Hindlimb muscle (tissue), 1 donor: ENCODE measurements around the gene ANO1. TPM values are rescaled to one million over a fixed set of nuclear protein-coding genes. Genes with fewer than 3 reads are reported as not detected.

Source experiments
- DNase-seq: peaks from one replicate; pipeline ENCODE4 v3.0.0-alpha.2; 2013
- polyA plus RNA-seq: library from polyadenylated mRNA; unstranded; fragments of 120-200 nt; gene quantifications from one replicate; pipeline ENCODE4 v1.2.1, GENCODE V29; 2013; ENCODE audit not compliant: insufficient read length

Gene ANO1
- polyA plus RNA-seq, 1 donor = 5.5 TPM

- no peak for DNase-seq
These were observed 38.4 kb downstream of the ANO1 start for GRCh38 chr11:70116386-70117065.

GRCh38 chr11:70117567-70118145, 39.5 kb downstream of the ANO1 start:
- DNase-seq = no peak

GRCh38 chr11:70118642-70119041, 40.5 kb downstream of the ANO1 start:
- no peak for DNase-seq

GRCh38 chr11:70119502-70119901, 41.4 kb downstream of the ANO1 start:
- DNase-seq = no peak

- no peak for DNase-seq
These were observed 42.6 kb downstream of the ANO1 start for GRCh38 chr11:70120674-70121073.

- DNase-seq = no peak
These were observed 44.5 kb downstream of the ANO1 start for GRCh38 chr11:70122490-70123198.

GRCh38 chr11:70123711-70124110, 45.6 kb downstream of the ANO1 start:
- DNase-seq = no peak

- no peak for DNase-seq
These were observed 46.3 kb downstream of the ANO1 start for GRCh38 chr11:70124321-70125000.

- DNase-seq = no peak
These were observed 48.4 kb downstream of the ANO1 start for GRCh38 chr11:70126494-70126893.

DNA sequence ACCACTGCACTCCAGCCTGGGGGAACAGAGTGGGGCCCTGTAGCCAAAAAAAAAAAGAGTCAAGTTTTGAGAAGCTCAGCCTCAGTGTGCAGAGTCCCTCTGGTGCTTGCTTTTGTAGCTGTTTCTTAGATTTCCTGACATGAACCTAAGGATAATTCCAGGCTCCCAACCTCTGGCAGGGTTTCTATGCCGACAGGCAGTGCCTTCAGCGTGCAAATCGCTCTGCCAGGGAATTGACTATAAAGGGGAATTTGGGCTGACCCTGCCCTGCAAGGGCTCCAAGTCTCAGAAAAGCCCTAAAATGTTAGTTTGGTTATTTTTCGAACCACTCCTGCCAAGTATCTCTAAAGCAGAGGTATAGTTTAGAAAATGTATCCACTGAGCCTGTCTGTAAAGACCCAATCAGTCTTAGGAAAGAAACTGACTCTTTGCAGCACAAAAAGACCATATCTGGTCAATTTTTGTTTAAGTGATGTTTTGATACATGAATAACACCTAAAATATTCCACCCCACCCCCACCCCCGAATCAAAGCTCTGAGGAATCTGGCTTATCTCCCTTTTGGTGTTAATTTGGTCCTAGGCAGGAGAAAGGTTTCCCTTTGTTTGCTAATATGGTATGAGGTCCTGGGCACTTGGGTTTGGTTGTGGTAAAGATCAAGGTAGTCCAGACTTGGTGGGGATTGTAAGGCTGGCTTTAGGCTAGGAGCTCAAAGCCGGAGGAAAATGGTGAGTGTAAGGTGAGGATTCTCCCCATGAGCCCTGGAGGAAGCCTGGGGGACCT, 49.7 kb downstream of the ANO1 start:
- no peak for DNase-seq

GRCh38 chr11:70128435-70128906, 50.4 kb downstream of the ANO1 start:
- DNase-seq = no peak

DNA sequence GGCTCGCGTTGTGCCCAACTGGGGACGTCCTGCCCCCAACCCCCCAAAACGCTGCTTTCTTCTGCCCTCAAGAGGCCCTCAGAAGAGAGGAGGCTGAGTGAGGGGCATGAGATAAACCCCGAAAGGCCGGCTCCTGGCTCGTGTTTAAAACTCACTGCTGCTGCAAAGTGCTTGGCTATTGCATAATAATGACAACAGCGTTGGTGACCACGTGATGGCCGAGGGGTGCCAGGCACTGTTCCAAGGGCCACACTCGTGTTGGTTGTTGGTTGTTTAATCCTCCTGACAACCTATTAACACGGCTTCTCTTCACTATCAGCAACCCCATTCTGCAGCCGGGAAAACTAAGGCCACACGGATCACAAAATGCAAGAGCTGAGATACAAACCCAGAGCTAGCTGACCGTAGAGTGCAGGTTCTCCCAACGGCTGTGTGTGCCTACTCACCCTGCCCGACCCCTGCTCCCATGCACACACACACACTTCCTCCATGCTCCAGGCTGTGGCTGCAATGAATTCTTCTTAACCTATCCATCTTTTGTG, 51.0 kb downstream of the ANO1 start:
- DNase-seq = no peak

DNA sequence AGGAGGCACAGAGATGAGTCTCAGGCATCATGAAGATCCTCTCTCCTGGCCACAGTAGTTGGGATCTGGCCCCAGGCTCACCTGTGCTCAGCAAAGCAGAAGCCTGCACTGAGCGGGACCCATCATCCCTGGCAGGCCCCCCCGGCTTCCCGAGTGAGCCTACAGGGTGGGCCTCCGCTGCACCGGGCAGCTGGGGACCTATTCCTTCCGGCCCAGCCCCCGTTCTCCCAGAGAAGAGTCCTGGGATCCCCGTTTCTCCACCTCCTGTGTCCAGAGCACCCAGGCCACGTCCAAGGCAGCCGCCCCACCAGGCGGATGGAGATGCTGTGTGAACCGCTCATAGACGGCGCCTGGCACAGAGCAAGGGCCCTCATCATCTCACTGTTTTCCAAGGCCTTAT, 52.5 kb downstream of the ANO1 start:
- no peak for DNase-seq

DNA sequence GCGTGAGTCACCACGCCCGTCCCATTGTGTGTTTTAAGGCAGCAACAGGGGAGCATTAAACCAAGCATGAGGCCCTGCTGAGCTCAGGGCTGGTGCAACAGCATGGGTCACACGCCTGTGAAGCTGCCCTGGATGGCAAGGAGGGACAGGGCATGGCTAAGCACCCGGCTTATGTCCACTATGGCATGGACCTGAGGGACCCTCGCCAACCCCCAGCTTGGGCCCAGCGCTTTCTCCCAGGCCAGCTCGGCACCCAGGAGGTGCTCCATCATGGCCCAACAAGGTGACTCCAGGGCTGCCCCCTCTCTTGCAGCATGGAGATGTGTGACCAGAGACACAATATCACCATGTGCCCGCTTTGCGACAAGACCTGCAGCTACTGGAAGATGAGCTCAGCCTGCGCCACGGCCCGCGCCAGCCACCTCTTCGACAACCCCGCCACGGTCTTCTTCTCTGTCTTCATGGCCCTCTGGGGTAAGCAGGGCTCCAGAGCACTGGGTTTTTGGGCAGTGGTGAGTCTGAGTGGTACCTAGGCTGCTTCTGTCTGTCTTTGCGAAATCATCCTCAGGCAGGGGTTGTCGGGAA, 53.6 kb downstream of the ANO1 start:
- DNase-seq = no peak

DNA sequence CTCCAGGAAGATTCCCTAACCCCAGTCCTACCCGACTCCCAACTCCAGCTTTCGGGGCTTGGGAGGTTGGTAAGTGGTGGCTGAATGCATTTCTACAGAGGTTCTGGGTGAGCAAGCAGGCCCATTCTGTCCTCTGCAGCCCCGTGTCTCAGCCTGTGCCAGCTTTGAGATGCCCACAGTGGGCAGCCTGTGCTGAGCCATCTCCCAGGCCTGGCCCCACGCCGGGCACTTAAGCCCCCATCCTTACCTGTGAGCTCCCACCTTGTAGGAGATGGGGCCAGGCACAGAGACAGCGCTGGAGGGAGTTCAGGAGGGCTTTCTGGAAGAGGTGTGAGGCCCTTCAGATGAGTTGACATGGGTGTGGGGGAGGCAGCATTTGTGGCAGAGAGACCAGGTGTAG, 54.5 kb downstream of the ANO1 start:
- DNase-seq = no peak

DNA sequence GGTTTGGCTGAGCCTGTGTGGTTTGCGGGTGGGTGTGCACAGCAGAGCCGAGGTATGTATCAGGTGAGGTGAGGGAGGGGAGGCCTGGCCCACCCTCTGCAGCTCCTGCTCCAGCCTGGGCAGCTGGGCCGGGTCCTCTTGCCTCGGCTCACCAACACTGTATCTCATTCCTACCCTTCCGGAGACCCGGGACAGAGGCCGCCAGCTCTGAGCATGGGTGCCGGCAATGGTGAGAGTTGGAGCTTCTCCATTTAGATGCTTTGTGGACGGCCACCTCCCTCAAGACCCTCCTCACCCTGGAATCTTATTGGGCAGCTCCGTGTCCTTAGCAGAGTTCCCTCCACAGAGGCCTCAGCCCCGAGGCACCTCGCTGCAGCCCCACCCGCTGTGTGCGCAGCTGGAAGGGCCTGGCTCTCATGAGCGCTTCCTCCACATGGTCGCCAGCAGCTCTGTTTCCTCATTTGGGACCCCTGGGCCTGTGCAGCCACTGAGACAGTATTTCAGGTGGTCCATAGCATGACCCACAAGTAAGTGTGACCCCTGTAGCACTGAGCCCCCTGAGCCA, 55.7 kb downstream of the ANO1 start:
- no peak for DNase-seq

- DNase-seq = no peak
These were observed 56.4 kb downstream of the ANO1 start for GRCh38 chr11:70134490-70134889.

GRCh38 chr11:70135142-70135541, 57.0 kb downstream of the ANO1 start:
- no peak for DNase-seq

GRCh38 chr11:70135625-70136059, 57.5 kb downstream of the ANO1 start:
- DNase-seq = no peak

GRCh38 chr11:70137383-70137782, 59.3 kb downstream of the ANO1 start:
- no peak for DNase-seq

DNA sequence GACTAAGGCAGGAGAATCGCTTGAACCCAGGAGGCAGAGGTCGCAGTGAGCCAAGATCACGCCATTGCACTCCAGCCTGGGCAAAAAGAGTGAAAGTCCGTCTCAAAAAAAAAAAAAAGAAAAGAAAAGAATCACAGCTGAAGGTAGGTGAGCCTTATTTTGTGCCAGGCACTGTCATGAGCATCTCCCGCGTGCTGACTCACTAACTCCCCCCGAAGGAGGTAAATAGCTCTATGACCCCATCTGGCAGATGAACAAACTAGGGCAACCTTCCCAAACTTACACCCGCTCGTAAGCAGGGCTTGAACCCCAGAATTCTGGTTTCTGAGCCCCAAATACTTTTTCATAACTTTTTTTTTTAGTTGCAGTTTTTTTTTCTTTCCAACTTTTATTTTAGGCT, 60.3 kb downstream of the ANO1 start:
- DNase-seq = no peak
